B cell (primary cell): Measurements from ENCODE around the gene MEIS2.

Experiments used
- EZH2 ChIP-seq: IDR thresholded peaks from 2 replicates; pipeline ENCODE4 v1.6.1; 2012; ENCODE audit warnings: borderline replicate concordance, low read depth, mild to moderate bottlenecking, moderate library complexity, low read length; ENCODE audit not compliant: insufficient read depth, poor library complexity, severe bottlenecking
- TF ChIP-seq, protein P1 (sequence below): fragments of 200-600 bp; IDR thresholded peaks from one replicate; pipeline ENCODE4 v1.8.0; 2022; ENCODE audit warnings: antibody characterized with exemption, mild to moderate bottlenecking

DNA sequence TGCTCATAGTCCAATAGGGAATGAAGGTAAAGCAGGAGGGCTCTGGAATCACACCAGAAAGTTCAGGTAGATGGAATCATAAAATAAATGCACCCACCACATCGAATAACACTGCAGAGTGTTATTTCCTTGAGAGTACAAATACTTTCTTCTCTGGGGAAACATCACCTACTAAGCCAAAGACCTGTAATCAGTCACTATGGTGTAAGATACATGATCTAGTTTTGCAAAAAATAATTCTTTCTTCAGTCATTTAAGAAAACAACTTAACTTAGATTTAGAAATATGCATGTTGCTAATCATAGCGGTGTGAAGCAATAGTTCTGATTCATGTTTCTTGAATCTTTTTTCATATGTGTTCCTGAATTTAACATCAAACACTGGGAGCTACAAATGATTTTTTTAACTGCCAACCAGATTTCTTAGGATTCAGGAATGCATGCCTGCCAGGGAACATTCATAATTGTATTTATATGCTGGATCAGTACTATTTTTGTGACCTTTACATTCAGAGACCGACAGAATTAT is 40.2 kb upstream of the MEIS2 start:
- TF ChIP-seq, protein P1, sequence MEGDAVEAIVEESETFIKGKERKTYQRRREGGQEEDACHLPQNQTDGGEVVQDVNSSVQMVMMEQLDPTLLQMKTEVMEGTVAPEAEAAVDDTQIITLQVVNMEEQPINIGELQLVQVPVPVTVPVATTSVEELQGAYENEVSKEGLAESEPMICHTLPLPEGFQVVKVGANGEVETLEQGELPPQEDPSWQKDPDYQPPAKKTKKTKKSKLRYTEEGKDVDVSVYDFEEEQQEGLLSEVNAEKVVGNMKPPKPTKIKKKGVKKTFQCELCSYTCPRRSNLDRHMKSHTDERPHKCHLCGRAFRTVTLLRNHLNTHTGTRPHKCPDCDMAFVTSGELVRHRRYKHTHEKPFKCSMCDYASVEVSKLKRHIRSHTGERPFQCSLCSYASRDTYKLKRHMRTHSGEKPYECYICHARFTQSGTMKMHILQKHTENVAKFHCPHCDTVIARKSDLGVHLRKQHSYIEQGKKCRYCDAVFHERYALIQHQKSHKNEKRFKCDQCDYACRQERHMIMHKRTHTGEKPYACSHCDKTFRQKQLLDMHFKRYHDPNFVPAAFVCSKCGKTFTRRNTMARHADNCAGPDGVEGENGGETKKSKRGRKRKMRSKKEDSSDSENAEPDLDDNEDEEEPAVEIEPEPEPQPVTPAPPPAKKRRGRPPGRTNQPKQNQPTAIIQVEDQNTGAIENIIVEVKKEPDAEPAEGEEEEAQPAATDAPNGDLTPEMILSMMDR = no peak
- no peak for TF ChIP-seq EZH2
